ENCODE measurements around the gene SULF2.
A peak's percentile ranks its signal among the peaks of the same experiment; 100 is the strongest.

Gene SULF2

GRCh38 chr20:47735412-47736400, 49.6 kb downstream of the SULF2 start:
- DNase-seq: no peak

GRCh38 chr20:47734870-47735269, 50.4 kb downstream of the SULF2 start:
- DNase-seq: no peak

- DNase-seq: no peak
These were observed 51.4 kb downstream of the SULF2 start for GRCh38 chr20:47733892-47734291.

GRCh38 chr20:47730744-47731143, 54.5 kb downstream of the SULF2 start:
- no peak for DNase-seq

GRCh38 chr20:47729472-47729871, 55.8 kb downstream of the SULF2 start:
- no peak for DNase-seq

GRCh38 chr20:47727909-47728361, 57.3 kb downstream of the SULF2 start:
- no peak for DNase-seq

GRCh38 chr20:47727170-47727880, 58.0 kb downstream of the SULF2 start:
- DNase-seq: no peak

- DNase-seq: no peak
These were observed 58.6 kb downstream of the SULF2 start for GRCh38 chr20:47726632-47727031.

GRCh38 chr20:47725248-47725973, 59.9 kb downstream of the SULF2 start:
- peak; percentile 77 for DNase-seq

- DNase-seq: peak; percentile 10
These were observed 60.4 kb downstream of the SULF2 start for GRCh38 chr20:47724910-47725247.

GRCh38 chr20:47724396-47724795, 60.9 kb downstream of the SULF2 start:
- DNase-seq: no peak

- no peak for DNase-seq
These were observed 62.0 kb downstream of the SULF2 start for GRCh38 chr20:47723322-47723721.

GRCh38 chr20:47720636-47721427, 64.4 kb downstream of the SULF2 start:
- no peak for DNase-seq

GRCh38 chr20:47719625-47720024, 65.7 kb downstream of the SULF2 start:
- DNase-seq: no peak

- DNase-seq: no peak
These were observed 66.1 kb downstream of the SULF2 start for GRCh38 chr20:47719211-47719610.

- DNase-seq: no peak
These were observed 66.9 kb downstream of the SULF2 start for GRCh38 chr20:47718398-47718797.

GRCh38 chr20:47717421-47717820, 67.9 kb downstream of the SULF2 start:
- no peak for DNase-seq

GRCh38 chr20:47713878-47714450, 71.3 kb downstream of the SULF2 start:
- DNase-seq: no peak

- DNase-seq: no peak
These were observed 72.1 kb downstream of the SULF2 start for GRCh38 chr20:47713163-47713562.

- DNase-seq: no peak
These were observed 74.1 kb downstream of the SULF2 start for GRCh38 chr20:47711046-47711752.

GRCh38 chr20:47710665-47711045, 74.6 kb downstream of the SULF2 start:
- DNase-seq: no peak

All from NCI-H1694 (cell line).